HG03469 (cell line): ENCODE data around the gene CUX1.
"Not testable (repeated sequence)": the region's sequence is repeated elsewhere in the genome, so short reads cannot be mapped to it uniquely, and the experiment has no call there.

Experiments
- ATAC-seq: cut with Tn5 transposase; IDR thresholded peaks from one replicate; pipeline ENCODE4 v1.9.1; 2021; ENCODE audit warnings: mild to moderate bottlenecking, moderate library complexity, moderate number of reproducible peaks; ENCODE audit not compliant: unreplicated experiment

Gene CUX1

GRCh38 chr7:101869026-101869900 lies 51.8 kb downstream of the CUX1 start:
- no peak for ATAC-seq

GRCh38 chr7:101869901-101870290 lies 52.5 kb downstream of the CUX1 start:
- no peak for ATAC-seq

- no peak for ATAC-seq
Measured at GRCh38 chr7:101870361-101871062, 53.1 kb downstream of the CUX1 start.

- ATAC-seq: no peak
Measured at GRCh38 chr7:101871351-101871750, 53.9 kb downstream of the CUX1 start.

- no peak for ATAC-seq
Measured at GRCh38 chr7:101874028-101874427, 56.6 kb downstream of the CUX1 start.

- no peak for ATAC-seq
Measured at GRCh38 chr7:101875283-101875846, 57.9 kb downstream of the CUX1 start.

GRCh38 chr7:101877882-101878591 lies 60.6 kb downstream of the CUX1 start:
- no peak for ATAC-seq

- no peak for ATAC-seq
Measured at GRCh38 chr7:101878938-101879337, 61.5 kb downstream of the CUX1 start.

- ATAC-seq: no peak
Measured at GRCh38 chr7:101879565-101879964, 62.1 kb downstream of the CUX1 start.

GRCh38 chr7:101880282-101881054 lies 63.0 kb downstream of the CUX1 start:
- no peak for ATAC-seq

GRCh38 chr7:101882005-101882421 lies 64.6 kb downstream of the CUX1 start:
- ATAC-seq: no peak

GRCh38 chr7:101882595-101883564 lies 65.5 kb downstream of the CUX1 start:
- no peak for ATAC-seq

- ATAC-seq: no peak
Measured at GRCh38 chr7:101884671-101885596, 67.5 kb downstream of the CUX1 start.

GRCh38 chr7:101885597-101885955 lies 68.2 kb downstream of the CUX1 start:
- ATAC-seq: no peak

- ATAC-seq: not testable (repeated sequence)
Measured at GRCh38 chr7:101887352-101887751, 69.9 kb downstream of the CUX1 start.

- not testable (repeated sequence) for ATAC-seq
Measured at GRCh38 chr7:101888564-101888963, 71.1 kb downstream of the CUX1 start.

GRCh38 chr7:101890749-101891523 lies 73.5 kb downstream of the CUX1 start:
- no peak for ATAC-seq
